HepG2 (cell line): ENCODE results near the gene TCF3. TPM values are rescaled to one million over a fixed set of nuclear protein-coding genes. Genes with fewer than 3 reads are reported as not detected.

Experiments used
- CHCHD3 ChIP-seq: sonication (generic); formaldehyde crosslinking; IDR thresholded peaks from 2 replicates; pipeline ENCODE4 v1.8.0; 2022; ENCODE audit warnings: mild to moderate bottlenecking, missing genetic modification reagents, moderate library complexity
- SMAD3 ChIP-seq: sonication (generic); formaldehyde crosslinking; IDR thresholded peaks from 2 replicates; pipeline ENCODE4 v1.4.0; 2020; ENCODE audit warnings: missing genetic modification reagents
- TFDP1 ChIP-seq: IDR thresholded peaks from 2 replicates; pipeline ENCODE4 v1.6.1; 2016; ENCODE audit warnings: missing compliant biosample characterization, missing genetic modification reagents, borderline replicate concordance
- ZMYM2 ChIP-seq: sonication (generic); formaldehyde crosslinking; IDR thresholded peaks from 2 replicates; pipeline ENCODE4 v1.8.0; 2022; ENCODE audit warnings: mild to moderate bottlenecking, missing genetic modification reagents
- ZNF30 ChIP-seq: sonication (generic); formaldehyde crosslinking; IDR thresholded peaks from 2 replicates; pipeline ENCODE4 v1.5.0; 2020; ENCODE audit warnings: mild to moderate bottlenecking, missing genetic modification reagents
- polyA plus RNA-seq, 8 experiments: library from polyadenylated mRNA; depleted of rRNA in 3 of 8; stranded (reverse) in 7 of 8; unstranded in 1 of 8; fragments of >200 nt; fragmentation: Illumina TruSeq in 4 of 8; extraction: Trizol in 4 of 8; gene quantifications; 2 replicates each; pipeline versions ENCODE4 v1.2.1 to v1.2.3, GENCODE V29; 2011 to 2016; ENCODE audit warnings: low read depth in 4 of 8, missing spikeins in 1 of 8, mixed read lengths in 1 of 8; ENCODE audit not compliant: insufficient read depth in 1 of 8
- total RNA-seq, 5 experiments: library from RNA; depleted of rRNA; stranded (reverse); fragments of >200 nt; fragmentation: Illumina TruSeq; extraction: Trizol; gene quantifications; 2 replicates each; pipeline ENCODE4 v1.2.3, GENCODE V29; 2016; ENCODE audit warnings: low read depth in 1 of 5
- TF ChIP-seq, protein P1 (sequence below): sonication (generic); formaldehyde crosslinking; IDR thresholded peaks from 2 replicates; pipeline ENCODE4 v1.5.0; 2020; ENCODE audit warnings: mild to moderate bottlenecking, missing genetic modification reagents, borderline replicate concordance
- TF ChIP-seq, protein P2 (sequence below): sonication (generic); formaldehyde crosslinking; IDR thresholded peaks from 2 replicates; pipeline ENCODE4 v1.5.1; 2020; ENCODE audit warnings: mild to moderate bottlenecking, missing genetic modification reagents, borderline replicate concordance

Gene TCF3
- total and polyA plus RNA-seq, 2 of the 13 experiments (the other 11 are each of a cell fraction or from before 2014, with no cell fraction given) = 51.4 to 53.2 TPM

DNA sequence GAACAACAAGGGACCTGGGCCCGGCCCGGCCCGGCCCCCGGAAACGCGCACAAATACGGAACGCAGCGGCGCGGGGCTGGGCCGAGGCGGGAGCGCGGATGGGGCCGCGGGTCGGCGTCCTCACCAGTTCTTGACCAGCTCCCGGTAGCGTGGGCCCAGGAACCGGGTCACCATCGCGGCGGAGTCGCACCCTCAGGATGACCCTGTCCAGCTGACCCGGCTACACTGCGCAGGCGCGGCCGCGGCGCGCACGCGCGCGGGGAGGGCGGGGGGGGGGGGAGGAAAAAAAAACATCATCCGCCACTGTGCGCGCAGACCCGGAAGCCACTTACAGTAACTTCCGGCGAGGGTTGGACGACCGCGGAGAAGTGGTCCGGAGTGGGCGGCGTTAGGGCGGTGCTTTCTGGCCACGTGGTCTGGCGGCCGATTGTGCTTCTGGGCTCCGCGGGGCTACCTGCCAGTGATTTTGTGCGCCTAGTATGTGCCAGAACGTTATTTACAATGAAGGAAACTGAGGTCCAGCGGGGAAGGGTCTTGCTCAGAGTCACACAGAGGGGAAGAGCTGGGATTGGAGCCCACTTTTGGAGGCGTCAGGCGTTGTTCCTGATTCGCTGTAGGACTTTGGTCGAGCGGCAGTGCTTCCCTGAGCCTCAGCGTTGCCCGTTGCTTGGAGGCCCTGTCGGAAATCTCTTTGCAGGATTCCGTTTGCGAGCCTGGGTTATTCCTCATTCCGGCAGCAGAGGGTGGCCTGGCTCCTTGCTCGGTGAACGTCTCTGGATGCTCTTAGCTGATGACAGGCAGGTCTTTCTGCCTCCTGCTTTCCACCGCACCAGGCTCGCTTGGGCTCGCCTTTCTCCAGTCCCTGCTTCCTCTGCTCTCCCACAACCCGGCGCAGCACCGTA lies 46.9 kb downstream of the TCF3 start, which contains the start of gene UQCR11 (continued):
- TF ChIP-seq, protein P1, sequence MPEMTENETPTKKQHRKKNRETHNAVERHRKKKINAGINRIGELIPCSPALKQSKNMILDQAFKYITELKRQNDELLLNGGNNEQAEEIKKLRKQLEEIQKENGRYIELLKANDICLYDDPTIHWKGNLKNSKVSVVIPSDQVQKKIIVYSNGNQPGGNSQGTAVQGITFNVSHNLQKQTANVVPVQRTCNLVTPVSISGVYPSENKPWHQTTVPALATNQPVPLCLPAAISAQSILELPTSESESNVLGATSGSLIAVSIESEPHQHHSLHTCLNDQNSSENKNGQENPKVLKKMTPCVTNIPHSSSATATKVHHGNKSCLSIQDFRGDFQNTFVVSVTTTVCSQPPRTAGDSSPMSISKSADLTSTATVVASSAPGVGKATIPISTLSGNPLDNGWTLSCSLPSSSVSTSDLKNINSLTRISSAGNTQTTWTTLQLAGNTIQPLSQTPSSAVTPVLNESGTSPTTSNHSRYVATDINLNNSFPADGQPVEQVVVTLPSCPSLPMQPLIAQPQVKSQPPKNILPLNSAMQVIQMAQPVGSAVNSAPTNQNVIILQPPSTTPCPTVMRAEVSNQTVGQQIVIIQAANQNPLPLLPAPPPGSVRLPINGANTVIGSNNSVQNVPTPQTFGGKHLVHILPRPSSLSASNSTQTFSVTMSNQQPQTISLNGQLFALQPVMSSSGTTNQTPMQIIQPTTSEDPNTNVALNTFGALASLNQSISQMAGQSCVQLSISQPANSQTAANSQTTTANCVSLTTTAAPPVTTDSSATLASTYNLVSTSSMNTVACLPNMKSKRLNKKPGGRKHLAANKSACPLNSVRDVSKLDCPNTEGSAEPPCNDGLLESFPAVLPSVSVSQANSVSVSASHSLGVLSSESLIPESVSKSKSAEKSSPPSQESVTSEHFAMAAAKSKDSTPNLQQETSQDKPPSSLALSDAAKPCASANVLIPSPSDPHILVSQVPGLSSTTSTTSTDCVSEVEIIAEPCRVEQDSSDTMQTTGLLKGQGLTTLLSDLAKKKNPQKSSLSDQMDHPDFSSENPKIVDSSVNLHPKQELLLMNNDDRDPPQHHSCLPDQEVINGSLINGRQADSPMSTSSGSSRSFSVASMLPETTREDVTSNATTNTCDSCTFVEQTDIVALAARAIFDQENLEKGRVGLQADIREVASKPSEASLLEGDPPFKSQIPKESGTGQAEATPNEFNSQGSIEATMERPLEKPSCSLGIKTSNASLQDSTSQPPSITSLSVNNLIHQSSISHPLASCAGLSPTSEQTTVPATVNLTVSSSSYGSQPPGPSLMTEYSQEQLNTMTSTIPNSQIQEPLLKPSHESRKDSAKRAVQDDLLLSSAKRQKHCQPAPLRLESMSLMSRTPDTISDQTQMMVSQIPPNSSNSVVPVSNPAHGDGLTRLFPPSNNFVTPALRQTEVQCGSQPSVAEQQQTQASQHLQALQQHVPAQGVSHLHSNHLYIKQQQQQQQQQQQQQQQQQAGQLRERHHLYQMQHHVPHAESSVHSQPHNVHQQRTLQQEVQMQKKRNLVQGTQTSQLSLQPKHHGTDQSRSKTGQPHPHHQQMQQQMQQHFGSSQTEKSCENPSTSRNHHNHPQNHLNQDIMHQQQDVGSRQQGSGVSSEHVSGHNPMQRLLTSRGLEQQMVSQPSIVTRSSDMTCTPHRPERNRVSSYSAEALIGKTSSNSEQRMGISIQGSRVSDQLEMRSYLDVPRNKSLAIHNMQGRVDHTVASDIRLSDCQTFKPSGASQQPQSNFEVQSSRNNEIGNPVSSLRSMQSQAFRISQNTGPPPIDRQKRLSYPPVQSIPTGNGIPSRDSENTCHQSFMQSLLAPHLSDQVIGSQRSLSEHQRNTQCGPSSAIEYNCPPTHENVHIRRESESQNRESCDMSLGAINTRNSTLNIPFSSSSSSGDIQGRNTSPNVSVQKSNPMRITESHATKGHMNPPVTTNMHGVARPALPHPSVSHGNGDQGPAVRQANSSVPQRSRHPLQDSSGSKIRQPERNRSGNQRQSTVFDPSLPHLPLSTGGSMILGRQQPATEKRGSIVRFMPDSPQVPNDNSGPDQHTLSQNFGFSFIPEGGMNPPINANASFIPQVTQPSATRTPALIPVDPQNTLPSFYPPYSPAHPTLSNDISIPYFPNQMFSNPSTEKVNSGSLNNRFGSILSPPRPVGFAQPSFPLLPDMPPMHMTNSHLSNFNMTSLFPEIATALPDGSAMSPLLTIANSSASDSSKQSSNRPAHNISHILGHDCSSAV (CRISPR knock-in tag) = no peak
- TF ChIP-seq SMAD3 = peak; percentile 13
- TF ChIP-seq, protein P2, sequence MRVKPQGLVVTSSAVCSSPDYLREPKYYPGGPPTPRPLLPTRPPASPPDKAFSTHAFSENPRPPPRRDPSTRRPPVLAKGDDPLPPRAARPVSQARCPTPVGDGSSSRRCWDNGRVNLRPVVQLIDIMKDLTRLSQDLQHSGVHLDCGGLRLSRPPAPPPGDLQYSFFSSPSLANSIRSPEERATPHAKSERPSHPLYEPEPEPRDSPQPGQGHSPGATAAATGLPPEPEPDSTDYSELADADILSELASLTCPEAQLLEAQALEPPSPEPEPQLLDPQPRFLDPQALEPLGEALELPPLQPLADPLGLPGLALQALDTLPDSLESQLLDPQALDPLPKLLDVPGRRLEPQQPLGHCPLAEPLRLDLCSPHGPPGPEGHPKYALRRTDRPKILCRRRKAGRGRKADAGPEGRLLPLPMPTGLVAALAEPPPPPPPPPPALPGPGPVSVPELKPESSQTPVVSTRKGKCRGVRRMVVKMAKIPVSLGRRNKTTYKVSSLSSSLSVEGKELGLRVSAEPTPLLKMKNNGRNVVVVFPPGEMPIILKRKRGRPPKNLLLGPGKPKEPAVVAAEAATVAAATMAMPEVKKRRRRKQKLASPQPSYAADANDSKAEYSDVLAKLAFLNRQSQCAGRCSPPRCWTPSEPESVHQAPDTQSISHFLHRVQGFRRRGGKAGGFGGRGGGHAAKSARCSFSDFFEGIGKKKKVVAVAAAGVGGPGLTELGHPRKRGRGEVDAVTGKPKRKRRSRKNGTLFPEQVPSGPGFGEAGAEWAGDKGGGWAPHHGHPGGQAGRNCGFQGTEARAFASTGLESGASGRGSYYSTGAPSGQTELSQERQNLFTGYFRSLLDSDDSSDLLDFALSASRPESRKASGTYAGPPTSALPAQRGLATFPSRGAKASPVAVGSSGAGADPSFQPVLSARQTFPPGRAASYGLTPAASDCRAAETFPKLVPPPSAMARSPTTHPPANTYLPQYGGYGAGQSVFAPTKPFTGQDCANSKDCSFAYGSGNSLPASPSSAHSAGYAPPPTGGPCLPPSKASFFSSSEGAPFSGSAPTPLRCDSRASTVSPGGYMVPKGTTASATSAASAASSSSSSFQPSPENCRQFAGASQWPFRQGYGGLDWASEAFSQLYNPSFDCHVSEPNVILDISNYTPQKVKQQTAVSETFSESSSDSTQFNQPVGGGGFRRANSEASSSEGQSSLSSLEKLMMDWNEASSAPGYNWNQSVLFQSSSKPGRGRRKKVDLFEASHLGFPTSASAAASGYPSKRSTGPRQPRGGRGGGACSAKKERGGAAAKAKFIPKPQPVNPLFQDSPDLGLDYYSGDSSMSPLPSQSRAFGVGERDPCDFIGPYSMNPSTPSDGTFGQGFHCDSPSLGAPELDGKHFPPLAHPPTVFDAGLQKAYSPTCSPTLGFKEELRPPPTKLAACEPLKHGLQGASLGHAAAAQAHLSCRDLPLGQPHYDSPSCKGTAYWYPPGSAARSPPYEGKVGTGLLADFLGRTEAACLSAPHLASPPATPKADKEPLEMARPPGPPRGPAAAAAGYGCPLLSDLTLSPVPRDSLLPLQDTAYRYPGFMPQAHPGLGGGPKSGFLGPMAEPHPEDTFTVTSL = no peak
- peak; percentile 25; the same call in 1 of the 2 replicates for TF ChIP-seq TFDP1
- TF ChIP-seq ZNF30 (CRISPR knock-in tag) = no peak
- peak; percentile 80; the same call in 1 of the 2 replicates for TF ChIP-seq ZMYM2 (CRISPR knock-in tag)
- peak; percentile 42; the same call in 1 of the 2 replicates for TF ChIP-seq CHCHD3 (CRISPR knock-in tag)
